GM18868 (cell line): Measurements from ENCODE around the gene KAT7.
"Not testable (repeated sequence)": the region's sequence is repeated elsewhere in the genome, so short reads cannot be mapped to it uniquely, and the experiment has no call there.

Experiments
- ATAC-seq: cut with Tn5 transposase; IDR thresholded peaks from one replicate; pipeline ENCODE4 v1.9.1; 2021; ENCODE audit warnings: mild to moderate bottlenecking, moderate library complexity; ENCODE audit not compliant: unreplicated experiment

KAT7 gene

GRCh38 chr17:49788478-49789242 lies at the start of gene KAT7:
Gene KAT7, plus strand, starts transcription at chr17:49788681. Its CDS starts 154 bp downstream, at chr17:49788835.
- peak; percentile 86 for ATAC-seq

GRCh38 chr17:49739641-49740271 lies 48.7 kb upstream of the KAT7 start:
- peak; percentile 57 for ATAC-seq

- ATAC-seq, result peak; percentile 44
Observed at GRCh38 chr17:49741009-49741691, 47.3 kb upstream of the KAT7 start.

- ATAC-seq, result no peak
Observed at GRCh38 chr17:49741692-49742076, 46.8 kb upstream of the KAT7 start.

- ATAC-seq, result no peak
Observed at GRCh38 chr17:49742166-49742638, 46.3 kb upstream of the KAT7 start.

GRCh38 chr17:49745175-49746139 lies 43.0 kb upstream of the KAT7 start:
- no peak for ATAC-seq

- ATAC-seq, result peak; percentile 59
Observed at GRCh38 chr17:49746791-49747490, 41.5 kb upstream of the KAT7 start.

GRCh38 chr17:49747632-49748031 lies 40.8 kb upstream of the KAT7 start:
- ATAC-seq, result no peak

- ATAC-seq, result no peak
Observed at GRCh38 chr17:49748223-49748622, 40.3 kb upstream of the KAT7 start.

GRCh38 chr17:49748791-49749190 lies 39.7 kb upstream of the KAT7 start:
- peak; percentile 80 for ATAC-seq

- no peak for ATAC-seq
Observed at GRCh38 chr17:49749730-49750129, 38.8 kb upstream of the KAT7 start.

- ATAC-seq, result no peak
Observed at GRCh38 chr17:49752508-49752907, 36.0 kb upstream of the KAT7 start.

GRCh38 chr17:49753959-49754391 lies 34.5 kb upstream of the KAT7 start:
- ATAC-seq, result no peak

- ATAC-seq, result no peak
Observed at GRCh38 chr17:49755663-49756283, 32.7 kb upstream of the KAT7 start.

GRCh38 chr17:49756323-49757150 lies 31.9 kb upstream of the KAT7 start:
- ATAC-seq, result no peak

GRCh38 chr17:49757151-49757777 lies 31.2 kb upstream of the KAT7 start:
- no peak for ATAC-seq

- ATAC-seq, result not testable (repeated sequence)
Observed at GRCh38 chr17:49758464-49759010, 29.9 kb upstream of the KAT7 start.

- ATAC-seq, result no peak
Observed at GRCh38 chr17:49759203-49759602, 29.3 kb upstream of the KAT7 start.
